SK-MEL-5 (cell line): ENCODE results near the gene TIAM1. TPM values are rescaled to one million over a fixed set of nuclear protein-coding genes. Genes with fewer than 3 reads are reported as not detected.

Experiments
- DNase-seq: peaks from one replicate; pipeline ENCODE4 v3.0.0-alpha.2; 2016; ENCODE audit warnings: low read depth, low spot score
- in situ Hi-C: cut with HindIII; loops from 2 replicates; pipeline ENCODE4 v1.10.0; 2016; ENCODE audit warnings: low sequenced_read_pairs, high pct_unique_total_duplicates, low pct_unique_long_range_greater_than_20kb
- total RNA-seq: library from RNA; depleted of rRNA; stranded (reverse); fragments of >200 nt; shearing (Covaris generic); gene quantifications from 2 replicates; pipeline ENCODE4 v1.2.3, GENCODE V29; 2014

Gene TIAM1
- total RNA-seq, 1 experiment from 2014 or later = 4.3 TPM

GRCh38 chr21:31182231-31183140 is 161.6 kb downstream of the TIAM1 start:
- no peak for DNase-seq
- in situ Hi-C loops = no loop called here

GRCh38 chr21:31181082-31181750 is 162.8 kb downstream of the TIAM1 start:
- no peak for DNase-seq
- in situ Hi-C loops = no loop called here

DNA sequence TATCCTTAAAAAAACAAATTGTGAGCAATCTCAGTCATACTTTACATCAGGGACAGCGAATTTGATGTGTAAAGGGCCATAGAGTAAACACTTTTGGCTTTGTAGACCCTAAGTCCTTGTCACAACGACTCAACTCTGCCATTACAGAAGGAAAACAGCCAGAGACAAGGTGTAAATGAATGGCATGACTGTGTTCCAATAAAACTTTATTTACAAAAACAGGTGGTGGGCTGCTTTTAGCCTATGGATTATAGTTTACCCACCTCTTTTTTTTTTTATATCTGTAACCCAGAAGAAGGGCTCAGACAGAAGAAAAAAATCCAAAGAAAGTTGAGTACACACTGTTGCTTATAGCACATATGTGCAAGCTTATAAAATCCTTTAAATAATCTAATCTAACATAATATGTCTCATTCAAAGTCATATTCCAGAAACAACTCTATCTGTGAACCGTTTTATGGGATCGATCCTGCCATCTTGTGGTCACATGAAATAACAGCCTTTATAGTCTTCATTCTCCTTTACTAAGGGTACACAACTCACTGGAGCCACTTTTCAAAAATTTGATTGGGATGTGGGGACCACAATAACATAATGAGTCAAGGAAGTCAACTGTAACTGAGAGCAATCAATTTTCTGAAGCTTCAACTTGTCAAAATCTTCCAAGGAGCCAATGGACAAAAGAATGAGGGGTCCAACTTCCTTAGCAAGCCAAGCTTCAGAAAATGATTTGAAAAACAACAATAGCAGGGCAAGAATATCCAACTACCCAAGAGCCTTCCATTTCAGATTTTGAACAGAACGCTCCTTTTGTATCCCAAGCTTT is 163.6 kb downstream of the TIAM1 start:
- in situ Hi-C loops = no loop called here
- peak; percentile 71 for DNase-seq

DNA sequence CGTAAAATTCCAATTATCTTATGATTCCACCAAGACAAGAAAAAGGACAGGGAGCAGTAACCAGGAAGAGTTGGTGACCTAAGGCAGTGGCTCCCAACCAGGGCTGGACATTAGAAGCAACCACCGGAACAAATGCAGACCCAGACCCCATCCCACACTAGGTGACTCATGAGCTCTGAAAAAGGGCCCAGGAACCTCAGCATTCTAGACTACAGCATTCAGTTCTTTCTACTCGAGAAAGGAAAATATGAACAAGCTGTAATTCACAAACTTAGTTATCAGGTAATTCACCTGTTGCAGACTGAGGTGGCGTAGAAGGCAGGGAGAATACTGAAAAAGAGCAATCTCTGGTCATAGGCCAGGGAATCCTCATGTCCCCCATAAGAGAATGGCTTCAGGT is 167.3 kb downstream of the TIAM1 start:
- DNase-seq = no peak
- in situ Hi-C loops = no loop called here

- in situ Hi-C loops = no loop called here
- DNase-seq = no peak
Measured at GRCh38 chr21:31176080-31176551, 167.9 kb downstream of the TIAM1 start.

GRCh38 chr21:31173881-31174555 is 170.0 kb downstream of the TIAM1 start:
- in situ Hi-C loops = no loop called here
- no peak for DNase-seq

DNA sequence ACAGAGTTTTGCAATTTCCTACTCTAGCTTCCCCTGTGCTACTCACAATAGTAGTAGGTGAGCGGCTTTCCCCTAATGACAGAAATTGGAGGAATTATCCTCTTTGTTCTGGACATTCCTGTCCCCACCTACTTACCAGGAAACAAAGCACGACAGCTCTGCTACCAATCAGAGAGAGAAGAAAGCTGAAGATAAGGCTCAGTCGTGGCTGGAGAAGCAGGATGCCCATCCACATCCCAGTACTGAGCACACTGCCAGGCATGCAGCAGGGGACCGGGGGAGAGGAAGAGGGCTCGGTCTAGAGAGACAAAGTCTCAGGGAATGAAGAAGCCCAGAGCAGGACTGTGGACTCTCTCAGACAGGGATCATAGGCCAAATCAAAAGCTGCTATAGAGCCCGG is 171.7 kb downstream of the TIAM1 start:
- in situ Hi-C loops = no loop called here
- DNase-seq = no peak

- DNase-seq = no peak
Measured at GRCh38 chr21:31164713-31165694, 179.1 kb downstream of the TIAM1 start.

GRCh38 chr21:31162827-31163226 is 181.2 kb downstream of the TIAM1 start:
- DNase-seq = peak; percentile 32

More at GRCh38 chr21:31164713-31165694, 179.1 kb downstream of the TIAM1 start:
- in situ Hi-C loops = no loop called here

GRCh38 chr21:31162079-31162699 is 181.9 kb downstream of the TIAM1 start:
- DNase-seq = no peak
- in situ Hi-C loops = no loop called here

More at GRCh38 chr21:31162827-31163226, 181.2 kb downstream of the TIAM1 start:
- in situ Hi-C loops = no loop called here

DNA sequence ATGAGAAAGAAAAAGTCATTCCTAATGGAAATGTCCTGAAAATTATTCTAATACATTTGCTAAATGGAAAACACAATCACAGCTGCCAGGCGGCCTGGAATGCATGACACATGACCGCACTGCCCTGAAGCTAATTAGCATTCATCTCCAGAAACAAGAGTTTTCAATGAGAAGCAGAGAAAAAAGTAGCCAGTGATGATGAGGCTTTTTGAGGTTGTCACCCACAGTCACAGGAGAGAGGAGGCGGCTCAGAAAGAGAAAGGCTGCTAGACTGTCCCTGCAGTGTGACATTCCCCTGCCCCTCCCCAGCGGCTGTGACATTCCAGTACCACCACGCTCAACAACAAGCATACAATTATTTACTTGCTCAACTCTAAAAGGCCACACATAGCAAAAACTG is 182.9 kb downstream of the TIAM1 start:
- DNase-seq = peak; percentile 64
- in situ Hi-C loops = no loop called here

DNA sequence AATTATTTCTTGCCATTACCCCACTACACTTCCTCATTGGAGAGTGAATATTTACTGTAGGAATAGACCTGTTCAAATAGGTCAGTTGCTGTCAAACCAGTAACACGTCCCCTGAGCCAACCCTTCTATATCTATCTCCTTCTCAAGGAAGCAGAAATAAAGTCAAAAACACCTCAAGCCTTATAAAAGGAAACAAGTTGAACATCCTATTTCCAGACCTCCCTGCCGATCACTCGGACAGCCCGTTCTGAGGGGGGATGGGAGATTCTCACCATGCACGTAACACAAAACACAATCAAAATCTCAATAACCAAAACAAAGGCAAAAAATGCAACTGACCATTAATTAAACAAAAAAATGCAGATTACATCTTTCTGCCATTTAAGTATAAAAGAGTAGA is 184.3 kb downstream of the TIAM1 start:
- no peak for DNase-seq
- in situ Hi-C loops = no loop called here

GRCh38 chr21:31158789-31159581 is 185.1 kb downstream of the TIAM1 start:
- in situ Hi-C loops = no loop called here
- no peak for DNase-seq

GRCh38 chr21:31157756-31158155 is 186.3 kb downstream of the TIAM1 start:
- no peak for DNase-seq
- in situ Hi-C loops = no loop called here

DNA sequence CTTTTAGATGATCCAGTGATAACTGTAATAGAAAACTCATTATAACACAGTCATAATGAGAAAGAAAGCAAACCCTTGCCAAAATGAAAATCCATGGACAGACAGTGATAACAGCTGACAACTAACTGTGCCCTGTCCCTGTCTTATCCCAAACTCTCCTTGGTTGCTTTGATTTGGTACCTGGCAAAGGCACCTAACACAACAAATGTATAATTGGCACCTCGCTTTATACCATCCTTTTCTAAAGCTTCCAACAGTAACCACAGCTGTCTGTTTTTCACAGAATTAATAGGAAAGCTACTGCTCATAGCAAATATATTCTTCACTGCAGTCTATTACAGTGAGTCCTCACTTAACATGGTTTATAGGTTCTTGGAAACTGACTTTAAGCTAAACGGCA is 187.4 kb downstream of the TIAM1 start:
- in situ Hi-C loops = no loop called here
- DNase-seq = no peak
